Stomach (tissue), 4 donors: ENCODE results near the gene RARRES2.
"Not testable (repeated sequence)": the region's sequence is repeated elsewhere in the genome, so short reads cannot be mapped to it uniquely, and the experiment has no call there.

Experiments used
- EP300 ChIP-seq: sonication (generic); formaldehyde crosslinking; IDR thresholded peaks from one replicate; pipeline ENCODE4 v1.6.1; 2017; ENCODE audit warnings: antibody characterized with exemption
- POLR2AphosphoS5 ChIP-seq, 3 donors: sonication (generic); formaldehyde crosslinking; IDR thresholded peaks; one replicate each; pipeline ENCODE4 v1.6.1; 2016; ENCODE audit warnings: antibody characterized with exemption in 3 of 3
- TF ChIP-seq, protein P1 (sequence below), 7 experiments: fragments of 450-650 bp in 4 of 7; fragments of 200-600 bp in 3 of 7; sonication (generic) in 3 of 7; IDR thresholded peaks; one replicate each; pipeline ENCODE4 v1.5.1; 2016 to 2019; ENCODE audit warnings: antibody characterized with exemption in 7 of 7, control low read depth in 2 of 7, mild to moderate bottlenecking in 1 of 7

DNA sequence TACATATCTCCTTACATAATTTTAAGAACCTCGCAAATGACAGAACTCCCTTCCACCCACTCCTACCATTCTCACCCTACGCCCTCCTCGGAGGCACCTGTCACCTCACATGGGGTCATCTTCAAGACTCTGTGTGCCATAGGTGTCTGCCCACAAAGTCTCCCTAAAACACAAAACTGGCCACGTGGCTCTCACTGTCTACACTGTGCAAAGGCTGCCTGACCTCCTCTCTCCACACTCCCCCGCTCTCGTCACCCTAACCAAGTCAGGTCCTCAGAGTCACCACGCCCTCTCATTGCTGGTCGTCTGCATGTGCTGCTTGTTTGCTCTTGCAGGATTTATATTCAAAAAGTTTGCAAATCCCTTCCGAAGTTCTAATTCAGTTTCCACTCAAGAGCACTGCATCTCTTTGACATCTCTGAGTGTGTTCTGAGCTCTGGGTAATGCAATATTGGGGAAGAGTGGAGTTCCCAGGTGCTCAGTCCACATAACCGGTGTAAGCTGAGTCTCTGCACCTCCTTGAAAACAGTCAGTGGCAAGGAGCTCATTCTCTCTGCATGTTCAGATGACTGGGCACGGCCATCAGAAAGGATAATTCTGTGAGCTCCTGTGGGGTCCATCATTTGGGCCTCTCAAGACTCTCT, 36.0 kb downstream of the RARRES2 start:
- TF ChIP-seq, protein P1, sequence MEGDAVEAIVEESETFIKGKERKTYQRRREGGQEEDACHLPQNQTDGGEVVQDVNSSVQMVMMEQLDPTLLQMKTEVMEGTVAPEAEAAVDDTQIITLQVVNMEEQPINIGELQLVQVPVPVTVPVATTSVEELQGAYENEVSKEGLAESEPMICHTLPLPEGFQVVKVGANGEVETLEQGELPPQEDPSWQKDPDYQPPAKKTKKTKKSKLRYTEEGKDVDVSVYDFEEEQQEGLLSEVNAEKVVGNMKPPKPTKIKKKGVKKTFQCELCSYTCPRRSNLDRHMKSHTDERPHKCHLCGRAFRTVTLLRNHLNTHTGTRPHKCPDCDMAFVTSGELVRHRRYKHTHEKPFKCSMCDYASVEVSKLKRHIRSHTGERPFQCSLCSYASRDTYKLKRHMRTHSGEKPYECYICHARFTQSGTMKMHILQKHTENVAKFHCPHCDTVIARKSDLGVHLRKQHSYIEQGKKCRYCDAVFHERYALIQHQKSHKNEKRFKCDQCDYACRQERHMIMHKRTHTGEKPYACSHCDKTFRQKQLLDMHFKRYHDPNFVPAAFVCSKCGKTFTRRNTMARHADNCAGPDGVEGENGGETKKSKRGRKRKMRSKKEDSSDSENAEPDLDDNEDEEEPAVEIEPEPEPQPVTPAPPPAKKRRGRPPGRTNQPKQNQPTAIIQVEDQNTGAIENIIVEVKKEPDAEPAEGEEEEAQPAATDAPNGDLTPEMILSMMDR (IDR thresholded peaks at IDR 0.05) = not testable (repeated sequence)
- TF ChIP-seq POLR2AphosphoS5 (IDR thresholded peaks at IDR 0.05); EP300: not testable (repeated sequence)
